HL-60 (cell line): ENCODE results near the gene PLXDC2.
"Not testable (repeated sequence)": the region's sequence is repeated elsewhere in the genome, so short reads cannot be mapped to it uniquely, and the experiment has no call there.

Source experiments
- CTCF ChIP-seq: IDR thresholded peaks from one replicate; pipeline ENCODE4 v1.5.1; 2011; ENCODE audit warnings: low read length, control low read depth, inconsistent platforms; ENCODE audit not compliant: insufficient read depth
- REST ChIP-seq: IDR thresholded peaks from 2 replicates; pipeline ENCODE4 v1.6.1; 2012; ENCODE audit warnings: low read depth; ENCODE audit not compliant: insufficient replicate concordance

- TF ChIP-seq CTCF, REST: not testable (repeated sequence)
Measured at GRCh38 chr10:20191392-20191791, 375.2 kb downstream of the PLXDC2 start.
